ENCODE results near the gene ARID1B.

The ARID1B gene

GRCh38 chr6:156774863-156775405 lies 2.2 kb upstream of the ARID1B start:
- TF ChIP-seq CTCF (IDR thresholded peaks at IDR 0.05; ENCODE audit: extremely low read depth, missing control alignments), result no peak
- DNase-seq (ENCODE audit: low spot score), result no peak

GRCh38 chr6:156775717-156776116 lies 1.5 kb upstream of the ARID1B start:
- TF ChIP-seq CTCF (IDR thresholded peaks at IDR 0.05; ENCODE audit: extremely low read depth, missing control alignments), result no peak
- DNase-seq (ENCODE audit: low spot score), result no peak

GRCh38 chr6:156776470-156776839 lies 723 bp upstream of the ARID1B start:
- TF ChIP-seq CTCF (IDR thresholded peaks at IDR 0.05; ENCODE audit: extremely low read depth, missing control alignments), result no peak
- peak; percentile 51 for DNase-seq (ENCODE audit: low spot score)

- no peak for TF ChIP-seq CTCF (IDR thresholded peaks at IDR 0.05; ENCODE audit: extremely low read depth, missing control alignments)
- DNase-seq (ENCODE audit: low spot score), result peak; percentile 82
These were observed 637 bp downstream of the ARID1B start for GRCh38 chr6:156777577-156778453.

- peak; percentile 67 for DNase-seq (ENCODE audit: low spot score)
These were observed 1.5 kb downstream of the ARID1B start for GRCh38 chr6:156778454-156779205.

GRCh38 chr6:156779206-156780094 lies 2.3 kb downstream of the ARID1B start:
- no peak for TF ChIP-seq CTCF (IDR thresholded peaks at IDR 0.05; ENCODE audit: extremely low read depth, missing control alignments)
- peak; percentile 68 for DNase-seq (ENCODE audit: low spot score)

More at GRCh38 chr6:156778454-156779205, 1.5 kb downstream of the ARID1B start:
- no peak for TF ChIP-seq CTCF (IDR thresholded peaks at IDR 0.05; ENCODE audit: extremely low read depth, missing control alignments)
